Naive thymus-derived CD4-positive, alpha-beta T cell (primary cell): ENCODE measurements around the gene FUBP3. TPM values are rescaled to one million over a fixed set of nuclear protein-coding genes. Genes with fewer than 3 reads are reported as not detected.

ENCODE experiments used
- ATAC-seq: fragments of 150-1000 bp; cut with Tn5 transposase; 2 replicates; pipeline ENCODE4 v1.10.0; 2021; ENCODE audit warnings: mild to moderate bottlenecking, moderate library complexity
- CTCF ChIA-PET: fragments of 350-600 bp; sonication (Branson Sonifier 250); formaldehyde crosslinking; loops from one replicate; lab custom pipeline; 2021; ENCODE audit warnings: antibody characterized with exemption; lab: Charles Lee
- POLR2A ChIA-PET: fragments of 350-600 bp; sonication (Branson Sonifier 250); formaldehyde crosslinking; loops from one replicate; lab custom pipeline; 2021; ENCODE audit warnings: antibody characterized with exemption, inconsistent platforms; lab: Charles Lee
- DNase-seq, 9 donors: peaks; one replicate each; pipeline versions ENCODE4 v3.0.0 to v3.0.0-alpha.2; 2020 to 2022; ENCODE audit warnings: mixed read lengths in 1 of 9
- H3K27ac ChIP-seq: one replicate; pipeline ENCODE4 v1.7.0; 2013; ENCODE audit warnings: mild to moderate bottlenecking, low read depth, low read length, moderate library complexity
- H3K27me3 ChIP-seq, 2 donors: one replicate each; pipeline ENCODE4 v1.7.0; 2013; ENCODE audit warnings: low read length in 2 of 2, mild to moderate bottlenecking in 2 of 2, moderate library complexity in 2 of 2; ENCODE audit not compliant: control insufficient read depth in 2 of 2, insufficient read depth in 2 of 2
- H3K36me3 ChIP-seq, 3 experiments: 1 replicate in 2 of 3; 2 replicates in 1 of 3; pipeline ENCODE4 v1.7.0; 2013; ENCODE audit warnings: low read length in 3 of 3, mild to moderate bottlenecking in 3 of 3, moderate library complexity in 1 of 3; ENCODE audit not compliant: insufficient read depth in 3 of 3, control insufficient read depth in 2 of 3
- H3K4me1 ChIP-seq, 2 donors: one replicate each; pipeline ENCODE4 v1.7.0; 2013; ENCODE audit warnings: low read length in 2 of 2, mild to moderate bottlenecking in 2 of 2, moderate library complexity in 1 of 2; ENCODE audit not compliant: control insufficient read depth in 2 of 2, insufficient read depth in 2 of 2
- H3K4me3 ChIP-seq: 2 replicates; pipeline ENCODE4 v1.7.0; 2013; ENCODE audit warnings: mild to moderate bottlenecking, low read length
- H3K9me3 ChIP-seq, 3 experiments: 1 replicate in 2 of 3; 2 replicates in 1 of 3; pipeline ENCODE4 v1.7.0; 2013; ENCODE audit warnings: low read length in 3 of 3; ENCODE audit not compliant: control insufficient read depth in 2 of 3
- H3K27ac Mint-ChIP-seq, 9 donors: one replicate each; pipeline ENCODE4 v1.8.0; 2020 to 2022; ENCODE audit warnings: mixed read lengths in 9 of 9, mild to moderate bottlenecking in 8 of 9, moderate library complexity in 5 of 9, inconsistent platforms in 2 of 9
- H3K27me3 Mint-ChIP-seq, 5 donors: one replicate each; pipeline ENCODE4 v1.8.0; 2021 to 2022; ENCODE audit warnings: mixed read lengths in 5 of 5, mild to moderate bottlenecking in 1 of 5
- H3K36me3 Mint-ChIP-seq, 5 donors: one replicate each; pipeline ENCODE4 v1.8.0; 2020 to 2022; ENCODE audit warnings: mixed read lengths in 5 of 5, mild to moderate bottlenecking in 3 of 5, inconsistent platforms in 1 of 5
- H3K4me1 Mint-ChIP-seq, 7 donors: one replicate each; pipeline ENCODE4 v1.8.0; 2020 to 2022; ENCODE audit warnings: mixed read lengths in 7 of 7, mild to moderate bottlenecking in 3 of 7, inconsistent platforms in 1 of 7
- H3K4me3 Mint-ChIP-seq, 10 donors: one replicate each; pipeline ENCODE4 v1.8.0; 2020 to 2022; ENCODE audit warnings: mild to moderate bottlenecking in 10 of 10, mixed read lengths in 10 of 10, moderate library complexity in 6 of 10, inconsistent platforms in 2 of 10
- H3K9me3 Mint-ChIP-seq, 11 donors: one replicate each; pipeline ENCODE4 v1.8.0; 2020 to 2022; ENCODE audit warnings: mixed read lengths in 11 of 11, mild to moderate bottlenecking in 4 of 11, inconsistent platforms in 1 of 11, moderate library complexity in 1 of 11
- intact Hi-C, 2 donors: fragments of 100-400 bp; cut with micrococcal nuclease; formaldehyde crosslinking; loops; one replicate each; pipeline ENCODE4 v1.15.1; 2023
- polyA plus RNA-seq, 2 donors: library from polyadenylated mRNA; unstranded; fragments of 300-500 nt; fragmentation: Illumina TruSeq; gene quantifications; one replicate each; pipeline ENCODE4 v1.2.3, GENCODE V29; 2021
- total RNA-seq, 6 experiments: library from RNA in 5 of 6; stranded (reverse) in 5 of 6; gene quantifications; 1 replicate in 5 of 6; 2 replicates in 1 of 6; pipeline ENCODE4 v1.2.3 and lab custom pipeline; 2021 to 2026

FUBP3 gene
- total and polyA plus RNA-seq, 7 experiments from 2014 or later = 30.0 to 49.6 (median 37.3) TPM

DNA sequence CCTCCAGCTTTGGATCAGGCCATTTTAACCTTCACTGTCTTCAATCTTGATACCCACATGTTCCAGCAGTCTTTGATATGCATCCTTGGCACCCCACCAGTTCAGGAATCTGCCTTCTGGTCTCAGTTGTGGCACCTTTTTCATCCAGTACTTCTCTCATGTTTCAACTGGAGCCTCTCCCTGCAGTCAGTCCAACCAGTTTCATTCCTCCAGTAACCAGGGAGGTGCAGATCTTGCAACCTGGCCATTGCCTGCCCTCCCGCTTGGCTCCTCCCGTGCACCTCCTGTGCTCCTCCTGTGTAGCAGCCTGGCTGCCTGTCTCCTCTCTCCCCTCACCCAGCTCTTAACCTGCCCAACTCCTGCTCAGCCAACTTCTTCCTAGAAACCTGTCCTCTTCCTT lies 20.2 kb downstream of the FUBP3 start:
- DNase-seq (no peak), ATAC-seq (no peak)
- POLR2A ChIA-PET = interaction anchor here (0.8 kb wide), 1 partner anchor 33 kb away, joined by 3 read pairs; no protein-coding TSS in a partner anchor
- H3K4me1 Mint-ChIP-seq = peaks cover 0 to 9% (median 0%) of the 10 kb centered on the region in 7 donors
- Histone ChIP-seq H3K36me3 (peaks cover 0 to 51% (median 12%) of the 10 kb centered on the region in 3 experiments), H3K9me3 (no peaks in the 10 kb centered on the region), H3K4me3 (no peak overlapping the region), H3K27me3 (no peaks in the 10 kb centered on the region), H3K27ac (no peak overlapping the region), H3K4me1 (no peaks in the 10 kb centered on the region)
- intact Hi-C loops = no loop called here
- H3K4me3 Mint-ChIP-seq = no peak overlapping the region
- H3K27ac Mint-ChIP-seq = no peak overlapping the region
- no peaks in the 10 kb centered on the region for H3K27me3 Mint-ChIP-seq
- CTCF ChIA-PET = interaction anchor here (0.5 kb wide), 1 partner anchor 270 kb away, joined by 5 read pairs; no protein-coding TSS in a partner anchor
- H3K36me3 Mint-ChIP-seq = peaks cover 6 to 59% (median 27%) of the 10 kb centered on the region in 5 donors
- H3K9me3 Mint-ChIP-seq = no peaks in the 10 kb centered on the region

- Mint-ChIP-seq H3K4me3 (no peak overlapping the region), H3K27ac (no peak overlapping the region), H3K27me3 (no peaks in the 10 kb centered on the region), H3K9me3 (no peaks in the 10 kb centered on the region), H3K4me1 (peaks cover 0 to 9% (median 0%) of the 10 kb centered on the region in 7 donors), H3K36me3 (peaks cover 6 to 56% (median 27%) of the 10 kb centered on the region in 5 donors)
- POLR2A ChIA-PET = no interaction called here
- CTCF ChIA-PET = no interaction called here
- ATAC-seq (no peak), DNase-seq (no peak)
- Histone ChIP-seq H3K27ac (no peak overlapping the region), H3K9me3 (no peaks in the 10 kb centered on the region), H3K4me3 (no peak overlapping the region), H3K4me1 (no peaks in the 10 kb centered on the region), H3K36me3 (peaks cover 0 to 41% (median 12%) of the 10 kb centered on the region in 3 experiments), H3K27me3 (no peaks in the 10 kb centered on the region)
- intact Hi-C loops = no loop called here
These were observed 21.7 kb downstream of the FUBP3 start for GRCh38 chr9:130601100-130601499.

GRCh38 chr9:130604295-130604694 lies 24.9 kb downstream of the FUBP3 start:
- no peak overlapping the region for H3K27ac ChIP-seq
- no peak overlapping the region for H3K4me3 ChIP-seq
- no peak for DNase-seq
- no peak for ATAC-seq
- no peak overlapping the region for H3K4me3 Mint-ChIP-seq
- peaks cover 0 to 29% (median 0%) of the 10 kb centered on the region in 3 experiments for H3K36me3 ChIP-seq
- no peaks in the 10 kb centered on the region for H3K9me3 ChIP-seq
- no peak overlapping the region for H3K27ac Mint-ChIP-seq
- intact Hi-C loops = no loop called here
- H3K27me3 ChIP-seq = no peaks in the 10 kb centered on the region
- POLR2A ChIA-PET = no interaction called here
- CTCF ChIA-PET = interaction anchor here (0.6 kb wide), 1 partner anchor 18 kb away, joined by 3 read pairs; no protein-coding TSS in a partner anchor
- H3K4me1 ChIP-seq = no peaks in the 10 kb centered on the region
- peaks cover 0 to 9% (median 7%) of the 10 kb centered on the region in 7 donors for H3K4me1 Mint-ChIP-seq
- no peaks in the 10 kb centered on the region for H3K9me3 Mint-ChIP-seq
- H3K36me3 Mint-ChIP-seq = peaks cover 0 to 57% (median 16%) of the 10 kb centered on the region in 5 donors
- no peaks in the 10 kb centered on the region for H3K27me3 Mint-ChIP-seq

DNA sequence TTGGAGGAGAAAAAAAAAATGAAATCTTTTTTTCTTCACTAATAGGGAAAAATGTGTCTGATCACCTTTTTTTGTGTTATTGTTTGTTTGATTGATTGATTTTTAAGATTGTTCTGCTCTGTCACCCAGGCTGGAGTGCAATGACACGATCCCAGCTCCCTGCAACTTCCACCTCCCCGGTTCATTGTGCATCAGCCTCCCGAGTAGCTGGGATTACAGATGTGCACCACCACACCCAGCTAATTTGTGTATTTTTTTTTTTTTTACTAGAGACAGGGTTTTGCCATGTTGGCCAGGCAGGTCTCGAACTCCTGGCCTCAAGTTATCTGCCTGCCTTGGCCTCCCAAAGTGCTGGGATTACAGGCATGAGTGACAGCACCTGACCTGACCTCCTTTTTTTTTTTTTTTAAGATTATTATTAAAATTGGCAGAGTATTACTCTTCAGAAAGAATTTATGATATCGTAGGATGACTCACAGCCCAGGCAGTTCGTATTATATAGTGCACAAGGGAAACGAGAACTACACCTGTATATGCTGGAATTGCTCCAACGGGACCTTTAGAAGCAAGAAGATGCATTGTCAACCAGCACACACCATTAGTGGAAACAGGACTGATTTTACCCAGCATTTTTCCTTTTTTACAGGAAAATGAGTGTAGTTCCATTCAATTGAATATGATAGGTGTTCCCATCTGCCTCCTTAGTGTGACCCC lies 27.7 kb downstream of the FUBP3 start:
- Mint-ChIP-seq H3K36me3 (peaks cover 7 to 52% (median 12%) of the 10 kb centered on the region in 5 donors), H3K27ac (no peak overlapping the region), H3K4me3 (no peak overlapping the region), H3K9me3 (no peaks in the 10 kb centered on the region), H3K27me3 (no peaks in the 10 kb centered on the region), H3K4me1 (peaks cover 0 to 8% (median 5%) of the 10 kb centered on the region in 7 donors)
- ChIA-PET CTCF (interaction anchor here (0.6 kb wide), 1 partner anchor 14 kb away, joined by 10 read pairs; no protein-coding TSS in a partner anchor), POLR2A (no interaction called here)
- Histone ChIP-seq H3K4me3 (no peak overlapping the region), H3K27me3 (no peaks in the 10 kb centered on the region), H3K27ac (no peak overlapping the region), H3K9me3 (no peaks in the 10 kb centered on the region), H3K36me3 (peaks cover 0 to 42% (median 0%) of the 10 kb centered on the region in 3 experiments), H3K4me1 (no peaks in the 10 kb centered on the region)
- intact Hi-C loops = no loop called here
- no peak for DNase-seq
- no peak for ATAC-seq

DNA sequence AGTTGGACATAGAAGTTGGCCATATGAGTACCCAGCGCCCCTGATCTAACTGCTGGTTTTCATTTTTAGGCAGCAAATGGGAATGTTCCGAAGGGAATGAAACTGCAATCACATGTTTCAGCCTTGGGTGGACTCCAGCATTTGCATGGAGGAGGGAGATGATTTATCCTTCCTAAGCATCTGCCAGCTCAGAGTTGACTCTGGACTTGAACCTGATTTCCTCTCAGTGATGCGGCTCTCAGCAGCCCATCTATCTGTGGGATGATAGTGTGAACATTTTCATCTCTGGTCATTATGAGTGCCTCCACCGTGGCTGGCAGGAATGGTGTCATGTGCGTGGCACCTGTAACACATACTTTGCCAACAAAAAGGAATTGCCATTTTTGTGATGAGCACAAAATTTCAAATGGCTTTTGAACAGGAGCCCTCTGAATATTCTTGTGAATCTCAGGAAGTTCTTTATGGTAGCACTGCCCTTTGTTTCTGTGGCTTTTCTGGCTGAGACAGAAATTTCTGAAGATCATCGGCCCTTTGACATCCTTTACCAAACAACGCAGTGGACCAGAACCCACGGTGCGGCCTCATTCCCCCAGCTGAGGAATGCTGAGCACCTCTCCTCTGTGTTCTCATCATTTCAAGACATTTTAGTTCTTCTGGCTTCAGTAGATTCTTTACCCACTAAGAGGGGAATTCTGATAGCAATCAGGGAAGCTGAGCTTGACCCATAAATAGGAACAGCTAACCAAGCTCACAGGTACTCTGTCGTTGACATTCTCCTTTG lies 28.5 kb downstream of the FUBP3 start:
- H3K27ac Mint-ChIP-seq = peak overlapping the region in 1 of 9 donors; percentile 43
- Histone ChIP-seq H3K27me3 (no peaks in the 10 kb centered on the region), H3K36me3 (peaks cover 0 to 50% (median 0%) of the 10 kb centered on the region in 3 experiments), H3K27ac (no peak overlapping the region), H3K4me3 (no peak overlapping the region), H3K9me3 (no peaks in the 10 kb centered on the region), H3K4me1 (no peaks in the 10 kb centered on the region)
- ATAC-seq (no peak), DNase-seq (no peak)
- H3K9me3 Mint-ChIP-seq = no peaks in the 10 kb centered on the region
- H3K4me3 Mint-ChIP-seq = no peak overlapping the region
- intact Hi-C loops = no loop called here
- no peaks in the 10 kb centered on the region for H3K27me3 Mint-ChIP-seq
- H3K4me1 Mint-ChIP-seq = peaks cover 0 to 7% (median 4%) of the 10 kb centered on the region in 7 donors
- ChIA-PET CTCF (no interaction called here), POLR2A (interaction anchor here (0.7 kb wide), 1 partner anchor 81 kb away, joined by 3 read pairs; no protein-coding TSS in a partner anchor)
- H3K36me3 Mint-ChIP-seq = peaks cover 3 to 52% (median 12%) of the 10 kb centered on the region in 5 donors

- ChIA-PET POLR2A (interaction anchor here (0.7 kb wide), 1 partner anchor 82 kb away, joined by 3 read pairs; no protein-coding TSS in a partner anchor), CTCF (no interaction called here)
- intact Hi-C loops = no loop called here
- no peak overlapping the region for H3K4me3 ChIP-seq
- no peak overlapping the region for H3K4me3 Mint-ChIP-seq
- no peaks in the 10 kb centered on the region for H3K27me3 Mint-ChIP-seq
- H3K4me1 Mint-ChIP-seq = peaks cover 0 to 7% (median 5%) of the 10 kb centered on the region in 7 donors
- H3K9me3 Mint-ChIP-seq = no peaks in the 10 kb centered on the region
- no peak for DNase-seq
- H3K27ac ChIP-seq = no peak overlapping the region
- H3K36me3 ChIP-seq = peaks cover 0 to 58% (median 0%) of the 10 kb centered on the region in 3 experiments
- ATAC-seq = no peak
- H3K27ac Mint-ChIP-seq = no peak overlapping the region
- no peaks in the 10 kb centered on the region for H3K4me1 ChIP-seq
- no peaks in the 10 kb centered on the region for H3K27me3 ChIP-seq
- no peaks in the 10 kb centered on the region for H3K9me3 ChIP-seq
- H3K36me3 Mint-ChIP-seq = peaks cover 3 to 54% (median 12%) of the 10 kb centered on the region in 5 donors
These were observed 29.3 kb downstream of the FUBP3 start for GRCh38 chr9:130608554-130609134.
